ENCODE measurements around the gene MMP24.
"Not testable (repeated sequence)": the region's sequence is repeated elsewhere in the genome, so short reads cannot be mapped to it uniquely, and the experiment has no call there.

The MMP24 gene

GRCh38 chr20:35248641-35249475 lies 22.4 kb downstream of the MMP24 start:
- no peaks in the 10 kb centered on the region for H3F3A ChIP-seq (ENCODE audit: insufficient read depth, low read length)
- H2AFZ ChIP-seq (ENCODE audit: low read length), result no peak overlapping the region
- H3K4me3 ChIP-seq (ENCODE audit: low read depth, low read length, poor library complexity, severe bottlenecking), result no peak overlapping the region
- no peaks in the 10 kb centered on the region for H3K4me1 ChIP-seq (ENCODE audit: insufficient read depth, low read length, severe bottlenecking)
- H3K79me2 ChIP-seq (ENCODE audit: insufficient read depth, low read length), result no peaks in the 10 kb centered on the region
- H3K27ac ChIP-seq (ENCODE audit: low read depth, low read length, poor library complexity, severe bottlenecking), result no peak overlapping the region
- H3K9me3 ChIP-seq (ENCODE audit: low read length), result no peaks in the 10 kb centered on the region
- H4K20me1 ChIP-seq (ENCODE audit: insufficient read depth, low read length), result no peaks in the 10 kb centered on the region
- H3K9me2 ChIP-seq (ENCODE audit: low read depth, low read length), result no peaks in the 10 kb centered on the region
- H3K4me2 ChIP-seq (ENCODE audit: low read length), result no peak overlapping the region
- TF ChIP-seq, protein P1, sequence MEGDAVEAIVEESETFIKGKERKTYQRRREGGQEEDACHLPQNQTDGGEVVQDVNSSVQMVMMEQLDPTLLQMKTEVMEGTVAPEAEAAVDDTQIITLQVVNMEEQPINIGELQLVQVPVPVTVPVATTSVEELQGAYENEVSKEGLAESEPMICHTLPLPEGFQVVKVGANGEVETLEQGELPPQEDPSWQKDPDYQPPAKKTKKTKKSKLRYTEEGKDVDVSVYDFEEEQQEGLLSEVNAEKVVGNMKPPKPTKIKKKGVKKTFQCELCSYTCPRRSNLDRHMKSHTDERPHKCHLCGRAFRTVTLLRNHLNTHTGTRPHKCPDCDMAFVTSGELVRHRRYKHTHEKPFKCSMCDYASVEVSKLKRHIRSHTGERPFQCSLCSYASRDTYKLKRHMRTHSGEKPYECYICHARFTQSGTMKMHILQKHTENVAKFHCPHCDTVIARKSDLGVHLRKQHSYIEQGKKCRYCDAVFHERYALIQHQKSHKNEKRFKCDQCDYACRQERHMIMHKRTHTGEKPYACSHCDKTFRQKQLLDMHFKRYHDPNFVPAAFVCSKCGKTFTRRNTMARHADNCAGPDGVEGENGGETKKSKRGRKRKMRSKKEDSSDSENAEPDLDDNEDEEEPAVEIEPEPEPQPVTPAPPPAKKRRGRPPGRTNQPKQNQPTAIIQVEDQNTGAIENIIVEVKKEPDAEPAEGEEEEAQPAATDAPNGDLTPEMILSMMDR (IDR thresholded peaks at IDR 0.05; ENCODE audit: low read length), result no peak
- no peak for TF ChIP-seq EZH2 (IDR thresholded peaks at IDR 0.05; ENCODE audit: borderline replicate concordance, low read length)
- H3K27me3 ChIP-seq (ENCODE audit: insufficient read depth, low read length), result no peaks in the 10 kb centered on the region; the same call in 1 of the 2 replicates
- H3K36me3 ChIP-seq (ENCODE audit: insufficient read depth, low read length), result no peaks in the 10 kb centered on the region
- H3K9ac ChIP-seq (ENCODE audit: low read length), result no peak overlapping the region

- Histone ChIP-seq H3K4me1 (ENCODE audit: insufficient read depth, low read length, severe bottlenecking) (no peaks in the 10 kb centered on the region), H3K9me3 (ENCODE audit: low read length) (no peaks in the 10 kb centered on the region), H3K36me3 (ENCODE audit: insufficient read depth, low read length) (no peaks in the 10 kb centered on the region), H3F3A (ENCODE audit: insufficient read depth, low read length) (no peaks in the 10 kb centered on the region), H3K4me2 (ENCODE audit: low read length) (no peak overlapping the region), H2AFZ (ENCODE audit: low read length) (no peak overlapping the region), H3K79me2 (ENCODE audit: insufficient read depth, low read length) (no peaks in the 10 kb centered on the region), H3K9ac (ENCODE audit: low read length) (no peak overlapping the region), H3K27ac (ENCODE audit: low read depth, low read length, poor library complexity, severe bottlenecking) (no peak overlapping the region), H3K27me3 (ENCODE audit: insufficient read depth, low read length) (no peaks in the 10 kb centered on the region; the same call in 1 of the 2 replicates), H4K20me1 (ENCODE audit: insufficient read depth, low read length) (no peaks in the 10 kb centered on the region), H3K9me2 (ENCODE audit: low read depth, low read length) (no peaks in the 10 kb centered on the region), H3K4me3 (ENCODE audit: low read depth, low read length, poor library complexity, severe bottlenecking) (no peak overlapping the region)
- TF ChIP-seq, protein P1 (IDR thresholded peaks at IDR 0.05; ENCODE audit: low read length), result no peak
- no peak for TF ChIP-seq EZH2 (IDR thresholded peaks at IDR 0.05; ENCODE audit: borderline replicate concordance, low read length)
These were observed 25.1 kb downstream of the MMP24 start for GRCh38 chr20:35251613-35251940.

DNA sequence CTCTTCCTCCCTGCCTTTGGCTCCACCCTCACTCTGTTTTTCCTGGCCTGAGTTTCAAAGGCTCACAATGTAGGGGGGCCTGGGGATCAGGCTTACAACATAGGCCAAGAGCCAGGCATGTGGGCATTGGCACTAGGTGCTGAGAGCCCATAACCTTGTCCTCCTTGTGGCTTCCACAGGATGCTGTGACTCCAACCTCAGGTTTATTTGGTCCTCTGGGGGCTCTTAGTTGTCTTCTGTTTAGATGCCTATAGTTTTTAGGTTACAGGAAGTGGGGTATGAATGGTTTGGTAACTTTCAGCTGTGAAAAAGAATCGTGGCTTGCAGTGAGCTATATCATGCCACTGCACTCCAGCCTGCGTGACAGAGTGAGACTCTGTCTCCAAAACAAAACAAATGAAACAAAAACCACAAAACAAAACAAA lies 25.6 kb downstream of the MMP24 start:
- no peaks in the 10 kb centered on the region for H3K36me3 ChIP-seq (ENCODE audit: insufficient read depth, low read length)
- no peak overlapping the region for H3K4me2 ChIP-seq (ENCODE audit: low read length)
- H3K79me2 ChIP-seq (ENCODE audit: insufficient read depth, low read length), result no peaks in the 10 kb centered on the region
- TF ChIP-seq, protein P1 (IDR thresholded peaks at IDR 0.05; ENCODE audit: low read length), result no peak
- no peak for TF ChIP-seq EZH2 (IDR thresholded peaks at IDR 0.05; ENCODE audit: borderline replicate concordance, low read length)
- no peak overlapping the region for H3K9ac ChIP-seq (ENCODE audit: low read length)
- H3F3A ChIP-seq (ENCODE audit: insufficient read depth, low read length), result no peaks in the 10 kb centered on the region
- H2AFZ ChIP-seq (ENCODE audit: low read length), result no peak overlapping the region
- no peaks in the 10 kb centered on the region for H4K20me1 ChIP-seq (ENCODE audit: insufficient read depth, low read length)
- no peak overlapping the region for H3K4me3 ChIP-seq (ENCODE audit: low read depth, low read length, poor library complexity, severe bottlenecking)
- no peaks in the 10 kb centered on the region for H3K9me2 ChIP-seq (ENCODE audit: low read depth, low read length)
- H3K9me3 ChIP-seq (ENCODE audit: low read length), result no peaks in the 10 kb centered on the region
- H3K27me3 ChIP-seq (ENCODE audit: insufficient read depth, low read length), result no peaks in the 10 kb centered on the region; the same call in 1 of the 2 replicates
- no peaks in the 10 kb centered on the region for H3K4me1 ChIP-seq (ENCODE audit: insufficient read depth, low read length, severe bottlenecking)
- no peak overlapping the region for H3K27ac ChIP-seq (ENCODE audit: low read depth, low read length, poor library complexity, severe bottlenecking)

GRCh38 chr20:35252598-35252997 lies 26.1 kb downstream of the MMP24 start:
- not testable (repeated sequence) for H3K9ac ChIP-seq (ENCODE audit: low read length); H3K9me3 ChIP-seq (ENCODE audit: low read length); H3K4me2 ChIP-seq (ENCODE audit: low read length); H3K27ac ChIP-seq (ENCODE audit: low read depth, low read length, poor library complexity, severe bottlenecking); H3K79me2 ChIP-seq (ENCODE audit: insufficient read depth, low read length); H3F3A ChIP-seq (ENCODE audit: insufficient read depth, low read length); H3K36me3 ChIP-seq (ENCODE audit: insufficient read depth, low read length); H3K4me1 ChIP-seq (ENCODE audit: insufficient read depth, low read length, severe bottlenecking); H3K9me2 ChIP-seq (ENCODE audit: low read depth, low read length); H4K20me1 ChIP-seq (ENCODE audit: insufficient read depth, low read length); H2AFZ ChIP-seq (ENCODE audit: low read length); H3K27me3 ChIP-seq (ENCODE audit: insufficient read depth, low read length); H3K4me3 ChIP-seq (ENCODE audit: low read depth, low read length, poor library complexity, severe bottlenecking)

Data from OCI-LY1 (cell line).